Astrocyte of the cerebellum (primary cell): ENCODE measurements around the gene RNF148.

Experiments
- DNase-seq: peaks from one replicate; pipeline ENCODE4 v3.0.0-alpha.2; 2011; ENCODE audit warnings: low read depth
- H3K4me3 ChIP-seq: 2 replicates; pipeline ENCODE4 v1.5.1; 2011; ENCODE audit warnings: mild to moderate bottlenecking, low read depth, low read length, moderate library complexity
- CTCF ChIP-seq: IDR thresholded peaks from 2 replicates; pipeline ENCODE4 v1.5.1; 2012; ENCODE audit warnings: low read length, low read depth, moderate library complexity, mild to moderate bottlenecking; ENCODE audit errors: missing control alignments
- in situ Hi-C: cut with HindIII; loops from 2 replicates; pipeline ENCODE4 v1.10.0; 2017; ENCODE audit warnings: low sequenced_read_pairs

The RNF148 gene

DNA sequence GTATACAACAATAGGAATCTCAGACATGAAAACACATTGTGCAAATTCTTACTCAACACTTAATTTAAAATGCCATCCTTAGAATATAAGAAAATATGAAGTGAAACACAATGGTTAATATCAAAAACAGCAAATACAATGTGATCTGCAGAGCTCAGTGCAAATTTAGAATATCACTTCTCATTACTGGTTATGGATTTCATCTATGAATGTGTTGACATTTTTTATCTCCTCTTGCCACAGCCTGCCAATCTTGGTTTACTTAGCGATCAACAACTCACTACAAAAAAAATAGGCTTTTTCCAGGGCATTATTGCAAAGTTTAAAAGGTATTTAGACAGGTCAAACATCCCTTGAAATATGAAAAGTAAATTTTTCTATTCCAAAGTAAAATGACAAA is 25.0 kb upstream of the RNF148 start:
- H3K4me3 ChIP-seq: no peak overlapping the region
- no peak for DNase-seq
- TF ChIP-seq CTCF: no peak
- in situ Hi-C loops: no loop called here

DNA sequence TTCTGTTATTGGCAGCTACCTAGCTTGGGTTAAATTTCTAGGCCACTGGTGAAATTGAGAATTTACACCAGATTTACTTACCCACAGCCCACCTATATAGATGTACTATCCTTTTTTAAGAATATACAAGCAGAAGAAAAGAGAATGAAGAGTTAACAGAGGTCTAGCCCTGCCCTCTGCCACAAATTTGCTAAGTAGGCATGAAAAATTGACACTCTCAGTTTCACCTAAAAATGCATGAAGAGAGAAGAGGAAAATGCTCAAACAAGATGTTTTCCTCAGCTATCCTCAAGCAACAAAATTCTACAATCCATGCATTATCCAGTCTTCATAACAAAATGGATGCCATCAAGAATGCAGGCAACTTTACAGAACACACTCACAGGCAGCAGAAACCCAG is 24.6 kb upstream of the RNF148 start:
- no peak overlapping the region for H3K4me3 ChIP-seq
- in situ Hi-C loops: no loop called here
- DNase-seq: no peak
- no peak for TF ChIP-seq CTCF

- in situ Hi-C loops: no loop called here
- no peak for DNase-seq
- H3K4me3 ChIP-seq: no peak overlapping the region
- no peak for TF ChIP-seq CTCF
Observed at GRCh38 chr7:122726881-122727280, 24.2 kb upstream of the RNF148 start.

GRCh38 chr7:122724366-122724765 is 21.6 kb upstream of the RNF148 start:
- no peak for TF ChIP-seq CTCF
- in situ Hi-C loops: no loop called here
- no peak for DNase-seq

GRCh38 chr7:122719010-122719578 is 16.4 kb upstream of the RNF148 start:
- in situ Hi-C loops: no loop called here
- no peak for TF ChIP-seq CTCF
- no peak overlapping the region for H3K4me3 ChIP-seq
- no peak for DNase-seq

More at GRCh38 chr7:122724366-122724765, 21.6 kb upstream of the RNF148 start:
- H3K4me3 ChIP-seq: no peak overlapping the region

DNA sequence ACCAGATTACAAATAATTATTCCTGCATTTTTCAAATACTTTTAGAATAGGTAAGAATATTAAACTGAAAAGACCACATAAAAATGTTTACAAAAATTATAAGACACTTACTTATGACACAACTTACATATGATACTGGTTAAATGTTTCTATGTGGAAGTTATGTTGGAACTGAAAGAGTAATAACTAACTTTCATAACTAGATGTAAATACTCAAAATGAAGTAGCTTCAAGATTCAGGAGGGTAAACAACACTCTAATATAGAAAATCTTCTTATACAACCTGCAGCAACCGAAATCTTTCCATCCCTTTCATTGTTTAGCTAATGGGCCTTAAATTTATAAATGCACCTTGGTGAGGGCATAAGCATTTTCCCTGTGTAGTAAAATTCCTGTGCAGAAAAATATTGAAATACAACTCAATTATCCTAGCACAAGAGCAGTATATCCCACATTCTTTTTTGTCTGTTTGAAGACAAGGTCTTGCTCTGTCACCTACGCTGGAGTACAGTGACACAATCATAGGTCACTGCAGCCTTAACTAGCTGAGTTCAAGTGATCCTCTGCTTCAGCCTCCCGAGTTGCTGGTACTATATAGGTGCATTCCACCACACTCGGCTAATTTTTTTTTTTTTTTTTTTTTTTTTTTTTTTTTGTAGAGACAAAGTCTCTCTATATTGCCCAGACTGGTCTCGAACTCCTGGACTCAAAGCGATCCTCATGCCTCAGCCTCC is 14.8 kb upstream of the RNF148 start:
- DNase-seq: no peak
- no peak overlapping the region for H3K4me3 ChIP-seq
- TF ChIP-seq CTCF: no peak
- in situ Hi-C loops: no loop called here

DNA sequence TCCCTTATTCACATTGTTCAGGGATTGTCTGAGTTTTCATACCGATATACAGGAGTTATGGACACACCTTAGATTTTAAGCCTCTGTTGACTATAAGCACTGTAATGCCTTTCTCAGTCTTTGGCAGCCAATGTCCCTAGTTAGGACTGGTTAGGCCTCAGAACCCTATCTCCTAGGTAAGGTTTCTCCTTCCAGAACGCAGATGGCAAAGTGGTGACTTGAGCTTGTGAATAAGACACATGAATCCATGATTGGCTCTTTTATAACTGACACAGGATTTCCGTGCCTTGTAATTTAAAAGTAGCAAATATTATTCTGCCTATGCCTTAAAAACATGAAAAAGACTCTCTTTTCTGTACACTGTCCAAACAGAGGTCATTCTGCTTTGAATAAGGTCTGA is 12.5 kb upstream of the RNF148 start:
- H3K4me3 ChIP-seq: no peak overlapping the region
- no peak for TF ChIP-seq CTCF
- DNase-seq: no peak
- in situ Hi-C loops: no loop called here
